Liver (tissue), 9 donors: ENCODE data around the gene MMEL1. TPM values are rescaled to one million over a fixed set of nuclear protein-coding genes. Genes with fewer than 3 reads are reported as not detected.

Source experiments
- DNase-seq: peaks from one replicate; pipeline ENCODE4 v3.0.0-alpha.2; 2017; ENCODE audit warnings: low spot score
- H3K27ac ChIP-seq, 2 donors: one replicate each; pipeline ENCODE4 v1.7.0; 2013; ENCODE audit warnings: inconsistent platforms in 2 of 2, low read length in 2 of 2, control low read depth in 1 of 2, low read depth in 1 of 2, mild to moderate bottlenecking in 1 of 2
- H3K27me3 ChIP-seq, 4 donors: one replicate each; pipeline versions ENCODE4 v1.6.1 to v1.7.0; 2013; ENCODE audit warnings: low read length in 3 of 4, inconsistent platforms in 1 of 4, mild to moderate bottlenecking in 1 of 4, moderate library complexity in 1 of 4; ENCODE audit not compliant: control insufficient read depth in 4 of 4, insufficient read depth in 4 of 4
- H3K36me3 ChIP-seq, 4 donors: one replicate each; pipeline versions ENCODE4 v1.6.1 to v1.7.0; 2013; ENCODE audit warnings: low read length in 3 of 4, mild to moderate bottlenecking in 3 of 4, low read depth in 1 of 4, moderate library complexity in 1 of 4; ENCODE audit not compliant: control insufficient read depth in 4 of 4, insufficient read depth in 3 of 4
- H3K4me1 ChIP-seq, 4 donors: one replicate each; pipeline versions ENCODE4 v1.6.1 to v1.7.0; 2013; ENCODE audit warnings: low read length in 3 of 4, mild to moderate bottlenecking in 3 of 4, moderate library complexity in 1 of 4; ENCODE audit not compliant: control insufficient read depth in 4 of 4, insufficient read depth in 4 of 4
- H3K4me3 ChIP-seq, 3 donors: one replicate each; pipeline versions ENCODE4 v1.6.1 to v1.7.0; 2013; ENCODE audit warnings: low read length in 3 of 3, control low read depth in 1 of 3, low read depth in 1 of 3, mild to moderate bottlenecking in 1 of 3
- H3K9ac ChIP-seq, 2 donors: one replicate each; pipeline ENCODE4 v1.7.0; 2013; ENCODE audit warnings: low read length in 2 of 2, mild to moderate bottlenecking in 2 of 2, moderate library complexity in 2 of 2, control low read depth in 1 of 2, low read depth in 1 of 2
- H3K9me3 ChIP-seq, 4 donors: one replicate each; pipeline versions ENCODE4 v1.6.1 to v1.7.0; 2013; ENCODE audit warnings: low read length in 3 of 4; ENCODE audit not compliant: control insufficient read depth in 4 of 4
- CTCF ChIP-seq: fragments of 150-350 bp; IDR thresholded peaks from 2 replicates; pipeline ENCODE4 v1.5.1; 2017; ENCODE audit warnings: improper control_type of control experiment, low read depth, low read length; ENCODE audit not compliant: missing input control
- EGR1 ChIP-seq, 2 donors: IDR thresholded peaks; 2 replicates each; pipeline ENCODE4 v1.6.1; 2016 to 2018; ENCODE audit warnings: antibody characterized with exemption in 2 of 2, low read depth in 2 of 2
- FOXA1 ChIP-seq: IDR thresholded peaks from 2 replicates; pipeline ENCODE4 v1.6.1; 2016; ENCODE audit warnings: antibody characterized with exemption
- GABPA ChIP-seq, 2 donors: IDR thresholded peaks in 1 of 2; conservative IDR thresholded peaks in 1 of 2; 2 replicates each; pipeline ENCODE4 v1.6.1; 2016; ENCODE audit warnings: antibody characterized with exemption in 2 of 2, mild to moderate bottlenecking in 1 of 2, moderate library complexity in 1 of 2
- HNF4A ChIP-seq, 2 donors: conservative IDR thresholded peaks; 2 replicates each; pipeline ENCODE4 v1.6.1; 2016; ENCODE audit warnings: antibody characterized with exemption in 2 of 2, mild to moderate bottlenecking in 2 of 2
- MAX ChIP-seq: IDR thresholded peaks from 2 replicates; pipeline ENCODE4 v1.6.1; 2016; ENCODE audit warnings: antibody characterized with exemption
- NR2F2 ChIP-seq: IDR thresholded peaks from 2 replicates; pipeline ENCODE4 v1.6.1; 2016; ENCODE audit warnings: antibody characterized with exemption
- RAD21 ChIP-seq, 2 donors: IDR thresholded peaks; 2 replicates each; pipeline ENCODE4 v1.6.1; 2016; ENCODE audit warnings: antibody characterized with exemption in 2 of 2, mild to moderate bottlenecking in 2 of 2
- REST ChIP-seq: IDR thresholded peaks from 2 replicates; pipeline ENCODE4 v1.6.1; 2016; ENCODE audit warnings: antibody characterized with exemption, mild to moderate bottlenecking
- RXRA ChIP-seq, 2 donors: IDR thresholded peaks; 2 replicates each; pipeline ENCODE4 v1.6.1; 2017 to 2018; ENCODE audit warnings: antibody characterized with exemption in 2 of 2, mild to moderate bottlenecking in 1 of 2
- SP1 ChIP-seq: IDR thresholded peaks from 2 replicates; pipeline ENCODE4 v1.6.1; 2018; ENCODE audit warnings: antibody characterized with exemption, mild to moderate bottlenecking
- ZBTB33 ChIP-seq: IDR thresholded peaks from 2 replicates; pipeline ENCODE4 v1.6.1; 2016; ENCODE audit warnings: antibody characterized with exemption
- WGBS: extraction: QIAGEN DNeasy Blood & Tissue Kit; methylation state at CpG from one replicate; pipeline ENCODE4 v1.1.7; 2013; 5-methylcytosine and 5-hydroxymethylcytosine counted together
- polyA plus RNA-seq, 2 donors: library from polyadenylated mRNA; stranded (reverse) in 1 of 2; unstranded in 1 of 2; fragments of 200-250 nt in 1 of 2; fragments of >200 nt in 1 of 2; fragmentation: Nextera tagmentation in 1 of 2; extraction: Ambion mirVana in 1 of 2; gene quantifications; one replicate each; pipeline versions ENCODE4 v1.2.1 to v1.2.3, GENCODE V29; 2013 to 2015
- total RNA-seq, 2 donors: library from RNA; depleted of rRNA; stranded (reverse); fragments of >200 nt; gene quantifications; one replicate each; pipeline ENCODE4 v1.2.3, GENCODE V29; 2014
- donor health status: healthy.
- donor health status: healthy.
- donor health status: healthy.
- donor health status: healthy.
- donor health status: healthy.

MMEL1 gene
- total and polyA plus RNA-seq, 4 donors: under 0.01 to 0.42 TPM; not detected in 2

GRCh38 chr1:2591581-2592261 lies 41.1 kb downstream of the MMEL1 start:
- WGBS: 93% methylated on average over 12 of the region's 12 CpGs
- H3K27me3 ChIP-seq: no peaks in the 10 kb centered on the region
- H3K9me3 ChIP-seq: no peaks in the 10 kb centered on the region
- peaks cover 0 to 8% (median 3%) of the 10 kb centered on the region in 4 donors for H3K4me1 ChIP-seq
- no peak overlapping the region for H3K27ac ChIP-seq
- peaks cover 0 to 2% (median 0%) of the 10 kb centered on the region in 4 donors for H3K36me3 ChIP-seq
- no peak overlapping the region for H3K9ac ChIP-seq
- no peak for DNase-seq
- no peak overlapping the region for H3K4me3 ChIP-seq
- no peak for TF ChIP-seq CTCF
- TF ChIP-seq GABPA (IDR thresholded peaks at IDR 0.05 in 1 of 2, conservative IDR thresholded peaks at IDR 0.05 in 1 of 2): no peak
- TF ChIP-seq EGR1 (IDR thresholded peaks at IDR 0.05; ENCODE audit: low read depth in 2 of 2): no peak
- no peak for TF ChIP-seq HNF4A (conservative IDR thresholded peaks at IDR 0.05)
- TF ChIP-seq RAD21 (IDR thresholded peaks at IDR 0.05): no peak
- no peak for TF ChIP-seq NR2F2
- no peak for TF ChIP-seq SP1
- no peak for TF ChIP-seq FOXA1
- no peak for TF ChIP-seq ZBTB33
- no peak for TF ChIP-seq RXRA (IDR thresholded peaks at IDR 0.05)

GRCh38 chr1:2591233-2591580 lies 41.6 kb downstream of the MMEL1 start:
- Histone ChIP-seq H3K4me3 (no peak overlapping the region), H3K4me1 (peaks cover 0 to 9% (median 3%) of the 10 kb centered on the region in 4 donors), H3K36me3 (peaks cover 0 to 2% (median 0%) of the 10 kb centered on the region in 4 donors), H3K9ac (no peak overlapping the region), H3K27me3 (no peaks in the 10 kb centered on the region), H3K9me3 (no peaks in the 10 kb centered on the region), H3K27ac (no peak overlapping the region)
- TF ChIP-seq CTCF (no peak), MAX (no peak), EGR1 (IDR thresholded peaks at IDR 0.05; ENCODE audit: low read depth in 2 of 2) (no peak), REST (no peak), RXRA (IDR thresholded peaks at IDR 0.05) (no peak), HNF4A (conservative IDR thresholded peaks at IDR 0.05) (no peak), ZBTB33 (no peak)
- no peak for DNase-seq
- 94% methylated on average over 5 of the region's 5 CpGs for WGBS
